Upper lobe of left lung (tissue), 6 donors: Measurements from ENCODE around the gene SNX5. TPM values are rescaled to one million over a fixed set of nuclear protein-coding genes. Genes with fewer than 3 reads are reported as not detected.

Experiments
- ATAC-seq, 2 donors: fragments of 200-7000 bp; cut with Tn5 transposase; one replicate each; pipeline ENCODE4 v1.9.1; 2022; ENCODE audit warnings: mild to moderate bottlenecking in 2 of 2, moderate library complexity in 2 of 2; ENCODE audit not compliant: low FRiP score in 2 of 2
- DNase-seq, 2 donors: peaks; one replicate each; pipeline ENCODE4 v3.0.0-alpha.2; 2019 to 2020
- H3K27ac ChIP-seq, 4 donors: fragments of 200-600 bp; sonication (generic); one replicate each; pipeline ENCODE4 v1.5.1; 2016 to 2019
- H3K27me3 ChIP-seq, 4 donors: fragments of 200-600 bp; sonication (generic); one replicate each; pipeline ENCODE4 v1.5.1; 2017 to 2019
- H3K36me3 ChIP-seq, 4 donors: fragments of 200-600 bp; sonication (generic); one replicate each; pipeline ENCODE4 v1.5.1; 2016 to 2019
- H3K4me1 ChIP-seq, 4 donors: fragments of 200-600 bp; sonication (generic); one replicate each; pipeline ENCODE4 v1.5.1; 2018 to 2019
- H3K4me3 ChIP-seq, 4 donors: fragments of 200-600 bp; sonication (generic); one replicate each; pipeline ENCODE4 v1.5.1; 2017 to 2019; ENCODE audit warnings: mild to moderate bottlenecking in 2 of 4, moderate library complexity in 1 of 4
- H3K9me3 ChIP-seq, 4 donors: fragments of 200-600 bp; sonication (generic); one replicate each; pipeline ENCODE4 v1.5.1; 2018 to 2019
- CTCF ChIP-seq, 6 experiments: fragments of 450-650 bp in 4 of 6; fragments of 200-600 bp in 2 of 6; sonication (generic) in 2 of 6; IDR thresholded peaks; one replicate each; pipeline ENCODE4 v1.5.1; 2016 to 2019; ENCODE audit warnings: antibody characterized with exemption in 6 of 6
- EP300 ChIP-seq, 4 donors: sonication (generic); formaldehyde crosslinking; IDR thresholded peaks; one replicate each; pipeline ENCODE4 v1.5.1; 2017; ENCODE audit warnings: antibody characterized with exemption in 4 of 4, control low read depth in 2 of 4
- POLR2A ChIP-seq, 4 donors: fragments of 450-650 bp; IDR thresholded peaks; one replicate each; pipeline ENCODE4 v1.5.1; 2016 to 2017; ENCODE audit warnings: antibody characterized with exemption in 4 of 4, mild to moderate bottlenecking in 2 of 4
- POLR2AphosphoS5 ChIP-seq, 2 donors: sonication (generic); formaldehyde crosslinking; IDR thresholded peaks; one replicate each; pipeline ENCODE4 v1.5.1; 2017; ENCODE audit warnings: antibody characterized with exemption in 2 of 2
- WGBS, 2 donors: methylation state at CpG; one replicate each; pipeline ENCODE4 v1.1.5; 2017 to 2018; 5-methylcytosine and 5-hydroxymethylcytosine counted together
- total RNA-seq, 6 donors: library from RNA; depleted of rRNA in 4 of 6; stranded (reverse); fragments of >200 nt in 4 of 6; gene quantifications; one replicate each; pipeline versions ENCODE4 v1.1.0 to v1.2.1, GENCODE V29; 2016 to 2021
- donor health status: DM: no; HTN: no; CAD: no; lungs with moderate emphysema.
- donor health status: DM: no; HTN: yes; CAD: no; lungs with severe emphysema.

The SNX5 gene
- total RNA-seq, 6 donors from 2014 or later: 72.0 to 177 (median 111) TPM

- peak overlapping the region in 2 of 4 donors; percentile 45 to 52 for H3K27ac ChIP-seq
- no peaks in the 10 kb centered on the region for H3K9me3 ChIP-seq
- H3K36me3 ChIP-seq: no peaks in the 10 kb centered on the region
- H3K4me1 ChIP-seq: peaks cover 0 to 20% (median 9%) of the 10 kb centered on the region in 4 donors
- H3K4me3 ChIP-seq: no peak overlapping the region
- H3K27me3 ChIP-seq: no peaks in the 10 kb centered on the region
- peak; percentile 31 to 55 for ATAC-seq
- peak; percentile 21 to 77 for DNase-seq
- WGBS, 2 donors: 70 to 82% methylated on average over 14 to 19 of the region's 19 CpGs
- TF ChIP-seq CTCF (IDR thresholded peaks at IDR 0.05) (no peak), EP300 (IDR thresholded peaks at IDR 0.05) (no peak)
Measured at GRCh38 chr20:18007534-18008292, 39.1 kb upstream of the SNX5 start.

- WGBS, 2 donors: 73% methylated on average over 7 of the region's 7 CpGs
- no peaks in the 10 kb centered on the region for H3K36me3 ChIP-seq
- DNase-seq: no peak
- H3K4me3 ChIP-seq: no peak overlapping the region
- H3K9me3 ChIP-seq: no peaks in the 10 kb centered on the region
- TF ChIP-seq CTCF (IDR thresholded peaks at IDR 0.05) (no peak), POLR2AphosphoS5 (IDR thresholded peaks at IDR 0.05) (no peak), EP300 (IDR thresholded peaks at IDR 0.05) (no peak), POLR2A (IDR thresholded peaks at IDR 0.05) (no peak)
- H3K27ac ChIP-seq: peak overlapping the region in 1 of 4 donors; percentile 35
- peaks cover 0 to 21% (median 9%) of the 10 kb centered on the region in 4 donors for H3K4me1 ChIP-seq
- no peak for ATAC-seq
- no peaks in the 10 kb centered on the region for H3K27me3 ChIP-seq
Measured at GRCh38 chr20:18006684-18007083, 38.1 kb upstream of the SNX5 start.

- Histone ChIP-seq H3K9me3 (no peaks in the 10 kb centered on the region), H3K4me3 (no peak overlapping the region), H3K4me1 (peaks cover 0 to 26% (median 9%) of the 10 kb centered on the region in 4 donors), H3K27ac (peak overlapping the region in 1 of 4 donors; percentile 52), H3K27me3 (no peaks in the 10 kb centered on the region), H3K36me3 (no peaks in the 10 kb centered on the region)
- ATAC-seq: peak in 1 of 2 donors; percentile 8
- TF ChIP-seq POLR2A (IDR thresholded peaks at IDR 0.05) (no peak), POLR2AphosphoS5 (IDR thresholded peaks at IDR 0.05) (peak in 1 of 2 donors; percentile 40), CTCF (IDR thresholded peaks at IDR 0.05) (no peak), EP300 (IDR thresholded peaks at IDR 0.05) (peak in 2 of 4 donors; percentile 27 to 60)
- WGBS, 2 donors: 62% methylated on average over 6 of the region's 6 CpGs
- peak in 1 of 2 donors; percentile 21 for DNase-seq
Measured at GRCh38 chr20:18005990-18006364, 37.4 kb upstream of the SNX5 start.

GRCh38 chr20:18005170-18005989 is 36.8 kb upstream of the SNX5 start:
- H3K9me3 ChIP-seq: no peaks in the 10 kb centered on the region
- H3K4me1 ChIP-seq: peaks cover 0 to 26% (median 9%) of the 10 kb centered on the region in 4 donors
- ATAC-seq (peak in 1 of 2 donors; percentile 34), DNase-seq (peak; percentile 15 to 58)
- no peaks in the 10 kb centered on the region for H3K36me3 ChIP-seq
- 75 to 76% methylated on average over 21 of the region's 21 CpGs for WGBS, 2 donors
- H3K27ac ChIP-seq: peak overlapping the region in 1 of 4 donors; percentile 52
- H3K4me3 ChIP-seq: no peak overlapping the region
- TF ChIP-seq POLR2A (IDR thresholded peaks at IDR 0.05) (no peak), EP300 (IDR thresholded peaks at IDR 0.05) (no peak), CTCF (IDR thresholded peaks at IDR 0.05) (no peak), POLR2AphosphoS5 (IDR thresholded peaks at IDR 0.05) (no peak)
- H3K27me3 ChIP-seq: no peaks in the 10 kb centered on the region
